HG02763 (cell line): ENCODE results near the gene ILDR2.

Experiments
- ATAC-seq: cut with Tn5 transposase; IDR thresholded peaks from one replicate; pipeline ENCODE4 v1.9.1; 2021; ENCODE audit warnings: mild to moderate bottlenecking, moderate library complexity; ENCODE audit not compliant: unreplicated experiment

Gene ILDR2

GRCh38 chr1:166975361-166976129 is at the start of gene ILDR2:
TSS of gene ILDR2 (minus strand) at chr1:166975540. CDS start at chr1:166975268, 272 bp downstream.
- ATAC-seq: peak; percentile 57

- ATAC-seq: no peak
These were observed 47.0 kb upstream of the ILDR2 start for GRCh38 chr1:167022384-167022783.

- ATAC-seq: no peak
These were observed 40.9 kb upstream of the ILDR2 start for GRCh38 chr1:167016100-167016750.

- ATAC-seq: no peak
These were observed 38.0 kb upstream of the ILDR2 start for GRCh38 chr1:167013108-167013929.

GRCh38 chr1:167012570-167012969 is 37.2 kb upstream of the ILDR2 start:
- ATAC-seq: no peak

- ATAC-seq: no peak
These were observed 36.3 kb upstream of the ILDR2 start for GRCh38 chr1:167011560-167012191.

GRCh38 chr1:167003711-167004110 is 28.4 kb upstream of the ILDR2 start:
- ATAC-seq: no peak

GRCh38 chr1:167002354-167002753 is 27.0 kb upstream of the ILDR2 start:
- ATAC-seq: no peak

- no peak for ATAC-seq
These were observed 25.2 kb upstream of the ILDR2 start for GRCh38 chr1:167000546-167000945.

- no peak for ATAC-seq
These were observed 24.2 kb upstream of the ILDR2 start for GRCh38 chr1:166999500-167000055.

GRCh38 chr1:166999075-166999474 is 23.7 kb upstream of the ILDR2 start:
- no peak for ATAC-seq

- no peak for ATAC-seq
These were observed 13.7 kb upstream of the ILDR2 start, which contains the start of gene MAEL for GRCh38 chr1:166988974-166989515. TSS of gene MAEL (plus strand) at chr1:166989280. CDS start at chr1:166989353, 73 bp downstream.

GRCh38 chr1:166981589-166981988 is 6.2 kb upstream of the ILDR2 start:
- ATAC-seq: no peak

- ATAC-seq: no peak
These were observed 5.5 kb upstream of the ILDR2 start for GRCh38 chr1:166980818-166981217.

- ATAC-seq: no peak
These were observed 5.0 kb upstream of the ILDR2 start for GRCh38 chr1:166980383-166980782.

- ATAC-seq: no peak
These were observed 3.5 kb upstream of the ILDR2 start for GRCh38 chr1:166978821-166979220.

- ATAC-seq: no peak
These were observed 2.6 kb upstream of the ILDR2 start for GRCh38 chr1:166977951-166978350.

GRCh38 chr1:166974647-166975345 is 544 bp downstream of the ILDR2 start:
- ATAC-seq: no peak

GRCh38 chr1:166972826-166973225 is 2.5 kb downstream of the ILDR2 start:
- ATAC-seq: no peak

GRCh38 chr1:166972193-166972592 is 3.1 kb downstream of the ILDR2 start:
- ATAC-seq: no peak
